Measurements from ENCODE around the gene MTAP.

DNA sequence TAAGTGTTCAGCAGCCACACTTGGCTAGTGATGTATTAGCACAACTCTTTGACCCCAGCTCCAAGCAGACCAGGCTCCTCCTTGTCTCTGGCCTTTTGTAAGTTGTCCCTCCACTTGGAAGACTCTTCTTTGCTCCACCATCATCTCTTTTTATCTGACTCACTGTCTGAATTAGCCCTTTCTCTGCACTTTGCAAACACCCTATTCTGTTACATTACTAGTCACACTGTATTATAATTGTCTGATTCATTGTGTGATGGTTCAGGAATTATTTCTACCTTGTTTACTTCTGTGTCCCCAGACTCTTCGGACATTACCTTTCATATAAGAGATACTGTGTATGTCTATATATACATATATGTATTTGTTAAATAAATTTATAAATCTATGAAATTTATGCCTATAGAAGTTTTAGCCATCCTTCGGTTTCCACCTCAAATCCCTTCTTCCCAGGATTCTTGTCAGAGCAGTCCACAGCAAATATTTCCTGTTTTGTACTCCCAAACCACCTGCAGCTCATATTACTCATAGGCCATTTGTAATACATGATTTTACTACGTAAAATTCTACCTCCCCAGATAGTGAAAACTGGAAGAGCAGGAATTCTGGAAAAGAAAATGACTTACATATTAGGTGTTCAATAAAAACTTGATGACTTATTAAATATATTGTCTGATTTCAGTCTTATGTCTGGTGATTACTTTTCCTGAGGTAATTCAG lies 69.0 kb downstream of the MTAP start:
- TF ChIP-seq, protein P1, sequence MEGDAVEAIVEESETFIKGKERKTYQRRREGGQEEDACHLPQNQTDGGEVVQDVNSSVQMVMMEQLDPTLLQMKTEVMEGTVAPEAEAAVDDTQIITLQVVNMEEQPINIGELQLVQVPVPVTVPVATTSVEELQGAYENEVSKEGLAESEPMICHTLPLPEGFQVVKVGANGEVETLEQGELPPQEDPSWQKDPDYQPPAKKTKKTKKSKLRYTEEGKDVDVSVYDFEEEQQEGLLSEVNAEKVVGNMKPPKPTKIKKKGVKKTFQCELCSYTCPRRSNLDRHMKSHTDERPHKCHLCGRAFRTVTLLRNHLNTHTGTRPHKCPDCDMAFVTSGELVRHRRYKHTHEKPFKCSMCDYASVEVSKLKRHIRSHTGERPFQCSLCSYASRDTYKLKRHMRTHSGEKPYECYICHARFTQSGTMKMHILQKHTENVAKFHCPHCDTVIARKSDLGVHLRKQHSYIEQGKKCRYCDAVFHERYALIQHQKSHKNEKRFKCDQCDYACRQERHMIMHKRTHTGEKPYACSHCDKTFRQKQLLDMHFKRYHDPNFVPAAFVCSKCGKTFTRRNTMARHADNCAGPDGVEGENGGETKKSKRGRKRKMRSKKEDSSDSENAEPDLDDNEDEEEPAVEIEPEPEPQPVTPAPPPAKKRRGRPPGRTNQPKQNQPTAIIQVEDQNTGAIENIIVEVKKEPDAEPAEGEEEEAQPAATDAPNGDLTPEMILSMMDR (IDR thresholded peaks at IDR 0.05 in 8 of 11, conservative IDR thresholded peaks at IDR 0.05 in 3 of 11) = no peak
- no peak for TF ChIP-seq POLR2A (IDR thresholded peaks at IDR 0.05)
